HG03175 (cell line): Measurements from ENCODE around the gene PEF1.
"Not testable (repeated sequence)": the region's sequence is repeated elsewhere in the genome, so short reads cannot be mapped to it uniquely, and the experiment has no call there.

ENCODE experiments used
- ATAC-seq: cut with Tn5 transposase; IDR thresholded peaks from one replicate; pipeline ENCODE4 v1.9.1; 2021; ENCODE audit warnings: mild to moderate bottlenecking, moderate library complexity; ENCODE audit not compliant: unreplicated experiment

PEF1 gene

DNA sequence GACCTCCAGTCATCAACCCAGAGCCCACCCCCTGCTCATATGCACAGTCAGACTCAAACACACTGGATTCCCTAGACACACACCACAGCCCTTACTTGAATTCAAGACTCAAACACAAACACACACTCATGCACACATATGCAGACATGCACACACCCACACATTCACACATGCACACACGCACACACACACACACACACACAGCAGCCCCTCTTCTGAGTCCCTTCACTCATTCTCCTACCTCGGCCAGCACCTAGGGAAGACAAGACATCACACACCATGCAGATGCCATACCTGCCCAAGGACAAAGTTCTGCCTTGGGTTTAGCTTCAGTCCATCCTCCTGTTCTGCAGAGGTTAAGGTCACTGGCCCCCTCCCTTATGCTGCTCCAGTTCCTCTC is 28.7 kb downstream of the PEF1 start:
- no peak for ATAC-seq

DNA sequence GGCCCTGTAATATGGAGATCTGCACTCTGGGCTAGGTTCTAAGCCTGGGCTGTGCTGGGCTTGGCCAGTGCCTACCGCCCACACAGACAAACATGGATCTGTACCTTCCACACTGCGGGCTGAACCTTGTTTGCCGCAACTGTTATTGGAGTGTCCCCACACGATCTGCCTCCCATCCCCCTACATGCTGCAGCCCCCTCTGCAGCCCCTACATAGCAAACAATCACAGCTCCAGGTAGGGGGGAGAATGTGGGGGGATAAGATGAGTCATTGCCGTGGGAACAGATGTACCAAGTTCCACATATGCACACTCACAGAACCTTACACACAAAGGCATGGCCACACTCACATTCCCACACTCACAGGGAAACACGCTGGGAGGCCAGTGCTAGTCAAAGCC is 29.3 kb downstream of the PEF1 start:
- ATAC-seq: no peak

DNA sequence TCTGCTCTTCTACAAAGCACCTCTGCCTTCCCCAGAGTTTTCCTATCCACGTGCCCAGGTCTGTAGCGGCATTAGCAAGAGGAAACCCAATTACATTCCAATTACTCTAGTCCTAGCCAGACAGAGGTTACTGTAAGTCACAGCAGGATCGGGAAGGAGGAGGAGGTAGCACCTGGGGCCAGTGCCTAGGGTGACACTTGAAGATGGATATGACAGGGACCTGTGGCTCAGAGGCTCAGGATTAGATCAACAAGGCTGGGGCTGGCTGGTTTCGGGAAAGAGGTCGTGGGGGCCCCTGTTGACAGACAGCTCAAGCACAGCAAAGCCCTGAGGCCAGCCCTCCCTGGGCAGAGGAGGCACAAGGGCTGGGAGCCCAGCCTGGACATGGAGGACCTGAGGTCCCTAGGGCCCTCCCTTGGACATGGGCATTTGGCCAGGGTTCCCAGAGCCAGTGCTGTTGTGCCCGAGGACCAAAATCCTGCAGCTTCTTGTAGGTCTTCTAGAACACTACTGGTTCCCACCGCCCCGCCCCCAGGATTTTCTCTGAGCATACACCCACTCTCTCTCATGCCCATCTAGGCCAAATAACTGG is 30.2 kb downstream of the PEF1 start:
- no peak for ATAC-seq

DNA sequence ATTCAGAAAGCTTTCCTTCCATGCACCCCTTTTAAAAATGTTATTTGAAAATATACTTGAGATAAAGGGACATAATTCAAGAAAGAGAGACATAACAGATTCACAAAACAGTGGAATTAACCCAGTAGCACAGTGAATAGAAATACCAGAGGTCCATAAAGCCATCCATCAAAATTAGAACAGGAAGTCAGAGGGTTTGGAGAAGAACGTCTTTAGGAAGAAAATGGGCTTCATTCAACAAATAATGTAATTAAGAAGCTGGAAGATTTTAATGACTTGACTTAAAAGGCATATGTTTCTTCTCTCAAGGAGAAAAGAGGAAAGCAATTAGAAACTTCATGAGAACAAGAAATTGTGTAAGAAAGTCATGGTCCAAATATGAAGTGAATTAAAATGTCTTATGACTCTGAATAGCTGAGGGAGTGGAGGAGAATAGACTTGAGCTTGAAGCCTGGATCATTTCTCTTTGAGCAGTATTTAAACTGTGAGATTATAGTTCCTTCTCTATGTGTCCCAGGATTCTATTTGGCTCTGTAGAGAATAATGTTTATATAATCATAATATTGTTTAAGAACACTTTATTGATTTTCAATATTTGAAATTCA is 35.1 kb downstream of the PEF1 start:
- ATAC-seq: no peak

DNA sequence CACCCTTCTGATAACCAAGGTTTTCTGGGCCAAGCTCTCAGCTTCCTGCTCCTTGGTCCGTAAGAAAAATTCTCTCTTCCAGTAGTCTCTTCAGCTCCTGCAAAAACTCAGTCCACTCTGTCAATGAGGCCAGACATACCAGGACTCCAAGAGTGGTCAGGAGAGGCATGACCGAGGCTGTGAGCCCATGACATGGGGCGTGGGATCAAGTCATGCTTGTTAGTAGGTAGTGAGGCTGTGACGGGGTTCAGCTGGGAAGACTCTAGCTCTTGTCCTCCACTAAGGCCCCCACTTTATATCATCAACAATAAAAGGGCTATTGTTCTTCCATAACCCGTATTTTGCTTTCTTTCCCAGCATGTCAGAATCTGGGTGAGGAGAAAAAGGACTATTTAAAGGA is 37.3 kb downstream of the PEF1 start:
- ATAC-seq: no peak

DNA sequence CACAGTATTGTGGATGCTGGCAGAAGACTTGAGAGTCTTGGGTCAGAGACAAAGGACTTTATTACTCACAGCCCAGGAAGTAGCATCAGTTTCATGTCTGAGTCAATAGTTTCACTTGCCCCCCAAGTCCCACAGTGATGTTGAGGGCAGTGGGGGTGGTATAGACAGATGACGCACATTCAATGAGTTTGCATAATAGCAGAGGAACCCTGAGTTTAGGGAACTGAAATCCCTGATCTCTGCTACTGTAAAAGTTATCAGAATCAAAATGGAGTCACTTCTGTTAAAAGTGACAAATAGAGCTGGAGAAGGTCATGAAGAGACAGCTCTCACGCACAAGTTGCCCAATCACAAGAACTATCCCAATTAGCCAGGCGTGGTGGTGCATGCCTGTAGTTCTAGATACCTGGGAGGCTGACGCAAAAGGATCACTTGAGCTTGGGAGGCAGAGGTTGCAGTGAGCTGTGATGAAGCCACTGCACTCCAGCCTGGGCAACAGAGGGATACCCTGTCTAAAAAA is 38.7 kb downstream of the PEF1 start:
- ATAC-seq: peak; percentile 98

DNA sequence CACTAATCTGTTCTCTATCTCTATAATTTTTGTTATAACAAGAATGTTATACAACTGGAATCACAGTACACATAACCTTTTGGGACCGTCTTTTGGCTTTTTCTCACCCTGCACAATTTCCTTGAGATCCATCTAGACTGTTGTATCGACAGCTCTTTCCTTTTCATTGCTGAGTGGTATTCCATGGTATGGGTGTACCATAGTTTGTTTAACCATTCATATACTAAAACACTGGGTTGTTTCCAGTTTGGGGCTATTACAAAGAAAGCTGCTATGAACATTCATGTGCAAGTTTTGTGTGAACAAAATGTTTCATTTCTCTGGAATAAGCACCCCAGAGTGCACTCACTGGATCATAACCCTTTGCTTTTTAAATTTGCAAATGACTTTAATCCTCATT is 42.6 kb downstream of the PEF1 start:
- no peak for ATAC-seq

DNA sequence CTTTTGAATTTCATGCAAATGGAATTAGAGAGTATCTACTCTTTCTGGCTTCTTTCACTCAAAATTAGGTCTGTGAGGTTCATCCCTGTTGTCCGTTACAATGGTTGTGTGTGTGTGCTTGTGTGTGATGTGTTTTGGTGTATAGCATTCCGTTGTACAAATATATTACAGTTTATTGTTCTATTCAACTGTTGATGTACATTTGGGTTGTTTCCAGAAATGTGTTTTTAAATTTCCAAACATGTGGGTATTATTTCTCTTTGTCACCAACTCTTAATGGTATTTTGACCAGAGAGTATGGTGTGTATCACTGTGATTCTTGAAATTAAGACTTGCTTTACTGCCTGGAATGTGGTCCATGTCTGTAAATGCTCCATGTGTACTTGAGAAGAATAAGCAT is 44.0 kb downstream of the PEF1 start:
- no peak for ATAC-seq

DNA sequence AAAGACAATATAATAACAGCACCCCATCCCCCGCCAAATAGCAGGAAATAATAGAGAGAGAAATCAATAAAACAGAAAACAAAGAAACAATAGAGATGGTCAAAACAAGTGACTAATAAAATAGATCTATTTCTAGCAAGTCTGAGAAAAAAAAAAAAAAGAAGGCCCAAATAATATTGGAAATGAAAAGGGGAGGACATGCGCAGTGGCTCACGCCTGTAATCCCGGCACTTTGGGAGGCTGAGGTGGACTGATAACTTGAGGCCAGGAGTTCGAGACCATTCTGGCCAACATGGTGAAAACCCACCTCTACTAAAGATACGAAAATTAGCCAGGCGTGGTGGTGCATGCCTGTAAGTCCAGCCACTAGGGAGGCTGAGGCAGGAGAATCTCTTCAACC is 45.7 kb downstream of the PEF1 start:
- no peak for ATAC-seq

DNA sequence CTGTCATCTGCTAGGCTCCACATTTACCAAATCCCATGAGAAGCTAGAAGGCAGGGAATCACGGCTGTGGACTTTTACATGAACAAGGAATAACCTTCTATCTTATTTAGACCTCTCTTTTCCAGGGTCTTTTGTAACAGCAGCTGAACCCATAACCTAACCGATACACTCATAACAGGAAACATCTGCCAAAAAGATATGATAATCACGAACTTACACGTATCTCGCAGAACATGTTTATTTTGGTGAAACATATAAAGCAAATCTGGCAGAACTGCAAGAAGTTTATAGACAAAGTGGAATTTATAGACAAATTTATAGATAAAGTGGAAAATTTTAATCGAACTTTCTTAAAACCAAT is 48.0 kb downstream of the PEF1 start:
- no peak for ATAC-seq

DNA sequence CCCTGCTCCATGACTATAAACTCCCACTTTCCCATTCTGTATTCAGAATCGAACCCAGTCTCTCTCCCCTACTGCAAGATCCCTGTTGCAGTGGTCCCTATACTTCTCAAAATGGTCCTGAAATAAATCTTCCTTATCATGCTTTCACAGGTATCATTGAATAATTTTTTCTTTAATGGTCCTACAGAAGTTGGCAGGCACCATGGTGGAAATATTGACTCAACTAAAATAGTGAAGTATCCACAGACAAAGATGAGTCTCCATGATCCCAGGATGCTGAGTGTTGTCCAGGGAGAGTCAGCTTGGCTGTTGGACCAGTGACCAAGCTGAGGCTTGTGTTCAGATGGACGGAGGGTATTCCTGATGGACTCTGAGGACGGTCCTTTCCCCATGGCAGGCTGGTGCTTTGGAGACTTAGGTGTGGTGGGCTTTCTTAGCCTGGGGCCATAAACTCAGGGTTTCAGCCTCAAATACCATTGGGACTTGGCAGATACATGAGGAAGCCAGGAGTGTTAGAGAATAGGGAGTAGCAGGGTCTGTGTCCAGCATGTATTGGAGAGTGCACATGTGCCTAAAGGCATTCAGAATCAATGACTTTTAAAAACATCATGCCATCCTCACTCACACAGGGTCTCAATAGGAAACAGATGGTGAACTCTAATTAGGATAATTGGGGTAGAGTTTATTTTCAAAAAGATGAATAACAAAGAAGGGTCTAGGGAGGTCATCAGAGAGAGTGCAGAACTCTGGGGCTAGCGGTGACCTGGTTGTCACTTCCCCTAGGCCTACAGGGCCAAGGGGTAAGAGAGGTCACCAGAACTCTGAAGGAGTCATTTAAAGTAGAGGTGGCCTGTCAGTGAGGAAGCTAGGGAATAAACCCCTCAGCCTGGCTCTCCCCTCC is 48.6 kb downstream of the PEF1 start:
- no peak for ATAC-seq

DNA sequence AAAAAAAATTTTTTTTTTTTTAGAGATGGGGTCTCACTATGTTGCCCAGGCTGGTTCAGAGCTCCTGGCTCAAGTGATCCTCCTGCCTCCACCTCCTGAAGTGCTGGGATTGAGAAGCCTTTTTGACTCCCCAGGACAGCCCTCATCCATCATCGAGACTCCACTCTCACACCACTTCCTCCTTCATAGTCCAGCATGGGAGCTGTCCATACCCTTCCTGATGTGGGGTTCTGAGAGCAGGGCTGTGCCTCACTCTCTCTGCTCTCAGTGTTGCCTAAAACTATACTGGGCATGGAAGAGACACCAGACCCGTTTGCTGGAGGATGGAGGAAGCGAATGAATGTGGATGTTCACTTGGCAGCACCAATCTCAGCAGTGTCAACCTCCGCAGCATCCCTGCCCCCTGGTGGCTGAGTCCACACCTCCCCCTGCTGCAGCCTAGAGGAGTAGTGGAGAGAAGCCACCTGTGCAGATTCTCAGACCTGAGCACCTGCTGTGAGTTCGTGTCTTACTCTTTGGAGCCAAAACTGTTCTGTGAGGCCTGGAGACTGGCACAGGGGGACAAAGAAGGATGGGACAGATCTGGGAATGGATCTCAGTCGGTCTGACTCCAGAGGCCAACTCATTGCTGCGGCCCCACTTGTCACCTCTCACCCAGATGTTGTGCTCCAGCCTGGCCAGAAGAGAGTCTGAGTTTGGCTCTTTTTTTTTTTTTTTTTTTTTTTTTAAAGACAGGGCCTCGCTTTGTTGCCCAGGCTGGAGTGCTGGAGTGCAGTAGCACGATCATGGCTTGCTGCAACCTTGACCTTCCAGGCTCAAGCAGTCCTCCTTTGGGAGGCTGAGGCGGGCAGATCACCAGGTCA is 50.7 kb downstream of the PEF1 start:
- ATAC-seq: peak; percentile 64

DNA sequence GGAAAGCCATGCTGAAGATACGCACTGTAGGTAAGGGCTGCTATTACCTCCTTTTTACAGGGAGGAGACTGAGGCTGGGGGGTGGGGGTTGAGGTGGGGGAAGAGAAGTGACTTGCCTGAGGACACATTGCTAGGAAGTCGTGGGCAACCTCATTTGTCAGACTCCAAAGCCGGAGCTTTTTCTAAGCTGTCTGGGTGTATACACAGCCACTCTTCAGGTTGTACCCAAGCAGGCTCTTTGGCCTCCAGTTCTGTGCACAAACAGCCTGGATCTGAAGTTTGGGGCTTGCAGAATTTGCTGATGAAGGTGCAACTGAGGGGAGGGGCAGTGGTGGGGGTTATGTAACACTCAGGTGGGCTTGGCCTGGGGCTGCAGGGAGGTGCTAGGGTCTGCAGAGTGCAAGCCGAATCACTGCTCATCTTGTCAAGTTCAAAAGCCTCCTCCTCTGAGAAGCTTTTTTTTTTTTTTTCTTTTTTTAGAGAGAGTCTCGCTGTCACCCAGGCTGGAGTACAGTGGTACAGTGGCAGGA is 51.5 kb downstream of the PEF1 start:
- no peak for ATAC-seq

DNA sequence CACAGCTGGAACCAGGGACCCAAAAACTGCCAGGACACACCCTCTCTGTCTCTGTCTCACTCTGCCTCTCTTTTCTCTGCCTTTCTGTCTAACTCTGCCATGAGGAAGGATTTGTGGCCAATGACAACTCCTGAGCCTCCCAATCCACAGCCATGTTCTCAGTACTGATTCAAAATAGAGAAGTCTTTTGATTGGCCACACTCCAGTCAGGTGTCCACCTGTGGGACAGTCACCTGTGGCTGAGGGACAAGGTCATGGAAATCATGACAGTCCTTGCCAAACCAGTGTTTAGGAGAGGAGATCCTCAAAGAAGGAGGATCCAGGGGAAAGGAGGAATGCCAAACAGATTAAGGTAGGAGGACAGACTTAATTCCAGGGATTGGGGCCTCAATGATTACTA is 52.5 kb downstream of the PEF1 start:
- ATAC-seq: no peak

DNA sequence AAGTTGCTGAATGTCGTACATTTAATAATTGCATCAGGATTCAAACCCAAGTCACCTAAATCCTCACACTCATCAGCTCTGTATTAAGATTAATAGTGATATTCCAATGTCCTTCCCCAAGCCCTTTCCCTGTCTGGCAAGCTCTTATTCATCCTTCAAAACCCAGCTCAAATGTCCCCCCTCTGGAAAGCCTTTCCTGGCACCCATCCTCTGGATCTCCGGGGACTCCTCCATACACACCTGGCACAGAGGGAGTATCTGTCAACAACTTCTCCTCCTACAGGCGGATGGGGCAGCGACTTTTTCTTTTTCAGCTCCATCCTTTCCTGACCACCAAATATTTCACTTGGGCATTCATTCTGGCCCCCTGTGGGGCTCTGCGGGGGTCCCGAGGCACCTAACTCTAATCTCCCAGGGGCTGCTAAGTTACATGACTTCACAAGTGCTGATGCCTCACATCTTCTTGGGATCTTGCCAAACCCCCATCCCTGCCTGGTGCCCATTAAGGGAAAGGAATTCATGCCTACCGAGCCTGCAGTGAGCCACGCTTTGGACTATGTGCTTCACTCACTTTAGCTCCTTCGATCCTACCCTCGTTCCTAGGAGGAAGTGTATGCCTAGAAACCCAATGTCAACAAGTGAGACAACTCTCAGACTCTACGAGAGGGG is 53.1 kb downstream of the PEF1 start:
- ATAC-seq: no peak

DNA sequence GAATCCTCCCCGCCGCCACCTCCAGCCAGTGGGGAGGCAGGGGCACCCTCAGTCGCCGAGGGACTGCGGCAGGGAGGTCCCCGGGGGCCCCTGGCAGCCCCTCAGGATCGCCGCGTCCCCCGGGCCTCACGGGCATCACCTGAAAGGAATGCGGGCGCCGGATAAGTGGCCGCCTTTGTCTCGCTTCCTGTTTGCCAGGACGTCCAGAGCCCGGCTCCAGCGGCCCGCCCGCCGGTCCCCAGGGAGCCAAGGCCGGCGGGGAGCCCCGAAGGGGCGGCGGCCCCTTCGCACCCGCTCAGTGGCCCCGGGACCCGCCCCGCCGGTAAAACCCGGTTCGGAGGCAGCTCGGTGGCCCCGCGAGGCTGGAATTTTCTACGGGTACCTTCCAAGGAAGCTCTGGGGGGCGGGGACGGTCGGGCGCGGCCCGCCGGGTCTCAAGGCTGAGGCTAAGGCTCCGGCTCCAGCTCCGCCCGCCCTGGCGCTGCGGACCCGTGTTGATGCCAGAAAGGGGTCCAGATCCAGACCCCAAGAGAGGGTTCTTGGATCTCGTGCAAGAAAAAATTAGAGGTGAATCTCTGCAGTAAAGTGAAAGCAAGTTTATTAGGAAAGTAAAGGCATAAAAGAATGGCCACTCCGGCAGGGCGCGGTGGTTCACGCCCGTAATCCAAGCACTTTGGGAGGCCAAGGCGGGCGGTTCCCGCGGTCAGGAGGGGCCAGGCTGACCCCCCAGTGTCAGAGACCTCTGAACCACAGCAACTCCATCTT is 55.7 kb downstream of the PEF1 start:
- no peak for ATAC-seq

DNA sequence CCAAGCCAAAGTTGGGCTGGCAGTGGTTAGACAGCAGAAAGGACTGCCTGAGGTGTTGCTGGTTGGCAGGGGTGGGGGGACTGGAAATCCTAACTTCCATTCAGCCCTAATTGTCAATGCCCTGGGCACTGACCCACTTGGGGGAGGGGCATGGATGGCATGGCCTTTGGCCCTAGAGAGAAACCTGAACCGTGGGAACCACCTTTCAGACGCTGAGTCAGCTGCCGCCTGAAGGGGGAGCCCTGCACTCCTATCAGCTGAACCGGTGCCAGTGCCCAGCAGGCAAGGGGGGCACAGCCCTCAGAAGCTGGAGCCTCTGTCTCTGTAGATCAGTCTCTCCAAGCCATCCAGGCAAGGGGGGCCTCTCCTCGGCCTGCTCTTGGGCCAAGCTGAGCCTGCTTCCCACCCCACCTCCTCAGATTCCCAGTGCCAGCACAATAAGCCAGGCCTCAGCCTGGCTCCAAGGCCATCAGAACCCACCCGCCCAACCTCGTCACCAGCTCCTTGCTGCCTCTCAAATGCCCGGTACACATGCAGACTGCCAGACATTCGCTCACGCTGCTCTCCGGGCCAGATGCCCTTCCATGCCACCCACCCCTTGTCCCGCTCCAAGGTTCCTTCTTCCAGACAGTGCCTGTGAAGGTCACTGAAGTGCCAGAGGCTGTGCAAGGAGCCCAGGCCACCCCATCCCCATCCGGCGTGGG is 56.8 kb downstream of the PEF1 start:
- ATAC-seq: no peak

DNA sequence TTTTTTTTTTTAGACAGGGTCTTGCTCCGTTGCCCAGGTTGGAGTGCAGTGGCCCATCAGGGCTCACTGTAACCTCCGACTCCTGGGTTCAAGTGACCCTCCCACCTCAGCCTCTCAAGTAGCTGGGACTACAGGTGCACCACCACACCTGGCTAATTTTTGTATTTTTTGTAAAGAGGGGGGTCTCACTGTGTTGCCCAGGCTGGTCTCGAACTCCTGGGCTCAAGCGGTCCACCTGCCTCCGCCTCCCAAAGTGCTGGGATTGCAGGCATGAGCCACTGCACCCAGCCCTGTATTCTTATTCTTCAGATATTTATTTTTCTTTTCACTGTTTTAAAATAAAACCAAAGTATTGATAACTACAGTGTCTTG is 57.4 kb downstream of the PEF1 start:
- not testable (repeated sequence) for ATAC-seq
